K562 (cell line): Measurements from ENCODE around the gene ARID3C. TPM values are rescaled to one million over a fixed set of nuclear protein-coding genes. Genes with fewer than 3 reads are reported as not detected.
A peak's percentile ranks its signal among the peaks of the same experiment; 100 is the strongest.

Source experiments
- ATAC-seq: fragments of 200-7000 bp; cut with Tn5 transposase; 3 replicates; pipeline ENCODE4 v1.9.1; 2020; ENCODE audit warnings: moderate library complexity
- BruUV-seq: library from RNA; stranded (reverse); fragments of 400-500 nt; replicated peaks from 2 replicates; lab custom pipeline; 2021; lab: Mats Ljungman, UMichigan
- CTCF ChIA-PET: fragments of 300-600 bp; formaldehyde crosslinking; extraction: SDS; loops from one replicate; lab custom pipeline; 2021; ENCODE audit warnings: low intra/inter-chr PET ratio; lab: Yijun Ruan, JAX
- POLR2A ChIA-PET: fragments of 300-600, 350-650 bp; sonication (Branson Sonifier 250); formaldehyde crosslinking; extraction: SDS; loops from one replicate; lab custom pipeline; 2021; ENCODE audit warnings: antibody characterized with exemption, inconsistent platforms; lab: Yijun Ruan, JAX
- DNase-seq, 4 experiments: peaks; one replicate each; pipeline versions ENCODE4 v3.0.0 to v3.0.0-alpha.2; 2011 to 2018; ENCODE audit warnings: low spot score in 3 of 4, mixed read lengths in 3 of 4; ENCODE audit errors: extremely low read depth in 1 of 4
- FAIRE-seq: peaks from 2 replicates; lab custom pipeline; 2011; peaks lifted over from hg19 to GRCh38; lab: Jason Lieb, UNC
- H2AFZ ChIP-seq: 2 replicates; pipeline ENCODE4 v1.6.0; 2011; ENCODE audit warnings: low read depth, low read length, control low read depth, inconsistent platforms
- H3K27ac ChIP-seq: fragments of 200-600 bp; 3 replicates; pipeline ENCODE4 v1.8.0; 2011; ENCODE audit warnings: low read depth, mild to moderate bottlenecking, control low read depth, inconsistent platforms, low read length, moderate library complexity, mixed read lengths; ENCODE audit errors: extremely low read depth
- H3K27me3 ChIP-seq, 2 experiments: fragments of 300-600 bp in 1 of 2; 2 replicates in 1 of 2; 3 replicates in 1 of 2; pipeline versions ENCODE4 v1.6.0 to v1.8.0; 2011; ENCODE audit warnings: inconsistent platforms in 2 of 2, low read length in 2 of 2, mild to moderate bottlenecking in 1 of 2, mixed read lengths in 1 of 2, moderate library complexity in 1 of 2; ENCODE audit not compliant: control insufficient read depth in 2 of 2, insufficient read depth in 2 of 2
- H3K36me3 ChIP-seq: fragments of 300-600 bp; 3 replicates; pipeline ENCODE4 v1.8.0; 2011; ENCODE audit warnings: mild to moderate bottlenecking, low read length, inconsistent platforms; ENCODE audit not compliant: control insufficient read depth, insufficient read depth
- H3K4me1 ChIP-seq, 2 experiments: fragments of 200-600 bp in 1 of 2; replicated peaks in 1 of 2; 2 replicates in 1 of 2; 3 replicates in 1 of 2; pipeline versions ENCODE4 v1.5.1 to v1.8.0; 2011; ENCODE audit warnings: inconsistent platforms in 2 of 2, low read length in 2 of 2, mild to moderate bottlenecking in 1 of 2, mixed read lengths in 1 of 2, moderate library complexity in 1 of 2; ENCODE audit not compliant: control insufficient read depth in 2 of 2, insufficient read depth in 2 of 2
- H3K4me2 ChIP-seq: 2 replicates; pipeline ENCODE4 v1.6.1; 2011; ENCODE audit warnings: low read length, control low read depth, inconsistent platforms, mixed read lengths; ENCODE audit not compliant: insufficient read depth
- H3K4me3 ChIP-seq: fragments of 200-600 bp; sonication (generic), shearing (Covaris generic); 2 replicates; pipeline ENCODE4 v1.5.1; 2016; ENCODE audit warnings: control low read depth, inconsistent platforms
- H3K79me2 ChIP-seq: fragments of 200-600 bp; 3 replicates; pipeline ENCODE4 v1.8.0; 2011; ENCODE audit warnings: low read length, inconsistent platforms; ENCODE audit not compliant: control insufficient read depth, insufficient read depth
- H3K9ac ChIP-seq, 2 experiments: 2 replicates each; pipeline versions ENCODE4 v1.6.0 to v1.6.1; 2011; ENCODE audit warnings: low read depth in 2 of 2, low read length in 2 of 2, control low read depth in 1 of 2, inconsistent platforms in 1 of 2, mild to moderate bottlenecking in 1 of 2, mixed read lengths in 1 of 2; ENCODE audit not compliant: insufficient read depth in 1 of 2
- H3K9me1 ChIP-seq: one replicate; pipeline ENCODE4 v1.6.0; 2011; ENCODE audit warnings: inconsistent platforms, mild to moderate bottlenecking, low read length, moderate library complexity; ENCODE audit not compliant: control insufficient read depth, insufficient read depth
- H3K9me3 ChIP-seq: replicated peaks from 2 replicates; pipeline ENCODE4 v1.5.1; 2011; ENCODE audit warnings: low read depth, low read length, inconsistent platforms; ENCODE audit not compliant: control insufficient read depth, insufficient read depth
- H4K20me1 ChIP-seq: replicated peaks from 2 replicates; pipeline ENCODE4 v1.6.1; 2011; ENCODE audit warnings: low read length, inconsistent platforms, mixed read lengths; ENCODE audit not compliant: control insufficient read depth, insufficient read depth
- EGR1 ChIP-seq: fragments of 450-650 bp; conservative IDR thresholded peaks from 2 replicates; pipeline ENCODE4 v1.6.1; 2017; ENCODE audit warnings: mild to moderate bottlenecking
- GTF2B ChIP-seq: IDR thresholded peaks from 2 replicates; pipeline ENCODE4 v1.6.1; 2011; ENCODE audit not compliant: insufficient read length; ENCODE audit errors: extremely low read depth
- WGBS: fragments of 100-300 bp; shearing (Covaris generic); methylation state at CpG from one replicate; pipeline ENCODE4 v1.1.6; 2016; ENCODE audit warnings: low coverage, mixed read lengths; ENCODE audit not compliant: insufficient coverage; ENCODE audit errors: missing lambda C conversion rate; 5-methylcytosine and 5-hydroxymethylcytosine counted together
- in situ Hi-C: fragments of 300-500 bp; cut with MboI; formaldehyde crosslinking; loops from 4 replicates; pipeline ENCODE4 v1.15.0; 2018; ENCODE audit warnings: inconsistent platforms, mixed read lengths
- intact Hi-C: fragments of 100-400 bp; cut with micrococcal nuclease; formaldehyde crosslinking; loops from 2 replicates; pipeline ENCODE4 v1.14.2; 2022
- polyA plus RNA-seq, 8 experiments: library from polyadenylated mRNA; depleted of rRNA in 4 of 8; stranded (reverse) in 5 of 8; unstranded in 3 of 8; fragments of >200 nt; fragmentation: Nextera tagmentation in 2 of 8; fragmentation: Illumina TruSeq in 1 of 8; extraction: Ambion mirVana in 2 of 8; extraction: Trizol in 1 of 8; gene quantifications; 2 replicates each; pipeline versions ENCODE4 v1.2.1 to v1.2.3, GENCODE V29; 2011 to 2014; ENCODE audit warnings: inconsistent platforms in 1 of 8, missing spikeins in 1 of 8
- total RNA-seq, 7 experiments: library from RNA; depleted of rRNA in 6 of 7; stranded (reverse); fragments of >200 nt in 6 of 7; fragmentation: Illumina TruSeq in 2 of 7; extraction: Trizol in 2 of 7; gene quantifications; 2 replicates each; pipeline versions ENCODE4 v1.2.1 to v1.2.3, GENCODE V29; 2011 to 2021; ENCODE audit warnings: low replicate concordance in 1 of 7
- TF ChIP-seq, protein P1 (sequence below): fragments of 450-650 bp; conservative IDR thresholded peaks from 2 replicates; pipeline ENCODE4 v1.6.1; 2016; ENCODE audit warnings: missing genetic modification characterization, low read depth, mild to moderate bottlenecking, control low read depth, missing compliant biosample characterization
- TF ChIP-seq, protein P2 (sequence below): sonication (generic); formaldehyde crosslinking; IDR thresholded peaks from 2 replicates; pipeline ENCODE4 v1.8.0; 2022; ENCODE audit warnings: mild to moderate bottlenecking, missing genetic modification reagents

The ARID3C gene
- total and polyA plus RNA-seq, 9 of the 15 experiments (the other 6 are each of a cell fraction or from before 2014, with no cell fraction given) = not detected

DNA sequence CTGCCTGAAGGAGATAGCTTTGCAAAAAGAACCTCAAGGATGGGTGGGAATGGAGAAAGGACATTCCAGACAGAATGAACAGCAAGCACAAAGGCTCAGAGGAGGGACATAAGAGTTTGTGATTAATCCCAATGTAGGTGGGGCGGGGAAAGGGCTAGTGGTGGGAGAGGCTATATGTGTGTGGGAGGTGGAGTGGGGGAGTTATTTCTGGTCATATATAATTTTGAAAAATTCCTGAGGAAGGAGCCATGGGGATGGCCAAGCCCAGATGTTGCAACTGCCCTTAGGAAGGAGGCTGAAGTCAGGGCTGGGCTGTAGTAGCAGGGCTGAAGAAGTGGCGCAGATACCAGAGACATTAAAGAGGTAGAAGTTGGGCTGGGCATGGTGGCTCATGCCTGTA is 47.0 kb upstream of the ARID3C start:
- H3K27ac ChIP-seq = no peak overlapping the region
- H3K27me3 ChIP-seq = no peaks in the 10 kb centered on the region
- ATAC-seq (no peak), FAIRE-seq (no peak), DNase-seq (peak in 2 of 4 experiments; percentile 27 to 30)
- WGBS = 93% methylated on average over 2 of the region's 2 CpGs
- intact Hi-C loops (loop anchor here (1.0 kb wide), 1 partner anchor 26 kb away; no protein-coding TSS in a partner anchor), in situ Hi-C loops (no loop called here)
- no peaks in the 10 kb centered on the region for H3K36me3 ChIP-seq
- no peaks in the 10 kb centered on the region for H3K79me2 ChIP-seq
- H2AFZ ChIP-seq = no peak overlapping the region
- no peak overlapping the region for H3K9ac ChIP-seq
- H3K4me3 ChIP-seq = no peak overlapping the region
- H4K20me1 ChIP-seq = no peaks in the 10 kb centered on the region
- no TSS peak for BruUV-seq
- TF ChIP-seq, protein P1, sequence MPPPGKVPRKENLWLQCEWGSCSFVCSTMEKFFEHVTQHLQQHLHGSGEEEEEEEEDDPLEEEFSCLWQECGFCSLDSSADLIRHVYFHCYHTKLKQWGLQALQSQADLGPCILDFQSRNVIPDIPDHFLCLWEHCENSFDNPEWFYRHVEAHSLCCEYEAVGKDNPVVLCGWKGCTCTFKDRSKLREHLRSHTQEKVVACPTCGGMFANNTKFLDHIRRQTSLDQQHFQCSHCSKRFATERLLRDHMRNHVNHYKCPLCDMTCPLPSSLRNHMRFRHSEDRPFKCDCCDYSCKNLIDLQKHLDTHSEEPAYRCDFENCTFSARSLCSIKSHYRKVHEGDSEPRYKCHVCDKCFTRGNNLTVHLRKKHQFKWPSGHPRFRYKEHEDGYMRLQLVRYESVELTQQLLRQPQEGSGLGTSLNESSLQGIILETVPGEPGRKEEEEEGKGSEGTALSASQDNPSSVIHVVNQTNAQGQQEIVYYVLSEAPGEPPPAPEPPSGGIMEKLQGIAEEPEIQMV (tag) = no peak
- TF ChIP-seq EGR1 (0 out of 2 replicates have a peak, but pooled peaks have one; percentile 6), GTF2B (no peak)
- TF ChIP-seq, protein P2, sequence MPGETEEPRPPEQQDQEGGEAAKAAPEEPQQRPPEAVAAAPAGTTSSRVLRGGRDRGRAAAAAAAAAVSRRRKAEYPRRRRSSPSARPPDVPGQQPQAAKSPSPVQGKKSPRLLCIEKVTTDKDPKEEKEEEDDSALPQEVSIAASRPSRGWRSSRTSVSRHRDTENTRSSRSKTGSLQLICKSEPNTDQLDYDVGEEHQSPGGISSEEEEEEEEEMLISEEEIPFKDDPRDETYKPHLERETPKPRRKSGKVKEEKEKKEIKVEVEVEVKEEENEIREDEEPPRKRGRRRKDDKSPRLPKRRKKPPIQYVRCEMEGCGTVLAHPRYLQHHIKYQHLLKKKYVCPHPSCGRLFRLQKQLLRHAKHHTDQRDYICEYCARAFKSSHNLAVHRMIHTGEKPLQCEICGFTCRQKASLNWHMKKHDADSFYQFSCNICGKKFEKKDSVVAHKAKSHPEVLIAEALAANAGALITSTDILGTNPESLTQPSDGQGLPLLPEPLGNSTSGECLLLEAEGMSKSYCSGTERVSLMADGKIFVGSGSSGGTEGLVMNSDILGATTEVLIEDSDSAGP (CRISPR knock-in tag) = no peak
- H3K9me3 ChIP-seq = no peaks in the 10 kb centered on the region
- peaks cover 0 to 2% of the 10 kb centered on the region in 2 experiments; a peak in 1 of 5 replicates for H3K4me1 ChIP-seq
- no peak overlapping the region for H3K4me2 ChIP-seq
- no peaks in the 10 kb centered on the region for H3K9me1 ChIP-seq
- ChIA-PET POLR2A (no interaction called here), CTCF (interaction anchor here (0.5 to 3.1 kb wide), 2 partner anchors 26 to 36 kb away, joined by 3 to 20 read pairs; no protein-coding TSS in a partner anchor)
